Mucosa of stomach (tissue), 1 donor: Measurements from ENCODE around the gene MRPS18B.
A peak's percentile ranks its signal among the peaks of the same experiment; 100 is the strongest.

Source experiments
- H3K27me3 ChIP-seq: one replicate; pipeline ENCODE4 v1.7.0; 2013; ENCODE audit warnings: mild to moderate bottlenecking, low read length; ENCODE audit not compliant: control insufficient read depth, insufficient read depth
- H3K36me3 ChIP-seq: one replicate; pipeline ENCODE4 v1.7.0; 2013; ENCODE audit warnings: low read length; ENCODE audit not compliant: control insufficient read depth, insufficient read depth
- H3K4me1 ChIP-seq: one replicate; pipeline ENCODE4 v1.7.0; 2013; ENCODE audit warnings: mild to moderate bottlenecking, low read length; ENCODE audit not compliant: control insufficient read depth, insufficient read depth
- H3K4me3 ChIP-seq: one replicate; pipeline ENCODE4 v1.7.0; 2013; ENCODE audit warnings: low read length
- H3K9ac ChIP-seq: one replicate; pipeline ENCODE4 v1.7.0; 2013; ENCODE audit warnings: mild to moderate bottlenecking, low read length, moderate library complexity
- H3K9me3 ChIP-seq: one replicate; pipeline ENCODE4 v1.7.0; 2013; ENCODE audit warnings: mild to moderate bottlenecking, low read length, moderate library complexity; ENCODE audit not compliant: control insufficient read depth
- donor health status: Pancreatic carcinoma.

The MRPS18B gene

GRCh38 chr6:30611856-30612194, 5.8 kb upstream of the MRPS18B start:
- H3K9ac ChIP-seq: no peak overlapping the region
- no peaks in the 10 kb centered on the region for H3K9me3 ChIP-seq
- H3K4me1 ChIP-seq: peaks cover 20% of the 10 kb centered on the region
- no peak overlapping the region for H3K4me3 ChIP-seq
- H3K27me3 ChIP-seq: no peaks in the 10 kb centered on the region
- H3K36me3 ChIP-seq: peaks cover 16% of the 10 kb centered on the region

GRCh38 chr6:30612213-30612612, 5.4 kb upstream of the MRPS18B start:
- H3K9ac ChIP-seq: no peak overlapping the region
- H3K36me3 ChIP-seq: peaks cover 18% of the 10 kb centered on the region
- no peak overlapping the region for H3K4me3 ChIP-seq
- H3K9me3 ChIP-seq: no peaks in the 10 kb centered on the region
- no peaks in the 10 kb centered on the region for H3K27me3 ChIP-seq
- peaks cover 20% of the 10 kb centered on the region for H3K4me1 ChIP-seq

DNA sequence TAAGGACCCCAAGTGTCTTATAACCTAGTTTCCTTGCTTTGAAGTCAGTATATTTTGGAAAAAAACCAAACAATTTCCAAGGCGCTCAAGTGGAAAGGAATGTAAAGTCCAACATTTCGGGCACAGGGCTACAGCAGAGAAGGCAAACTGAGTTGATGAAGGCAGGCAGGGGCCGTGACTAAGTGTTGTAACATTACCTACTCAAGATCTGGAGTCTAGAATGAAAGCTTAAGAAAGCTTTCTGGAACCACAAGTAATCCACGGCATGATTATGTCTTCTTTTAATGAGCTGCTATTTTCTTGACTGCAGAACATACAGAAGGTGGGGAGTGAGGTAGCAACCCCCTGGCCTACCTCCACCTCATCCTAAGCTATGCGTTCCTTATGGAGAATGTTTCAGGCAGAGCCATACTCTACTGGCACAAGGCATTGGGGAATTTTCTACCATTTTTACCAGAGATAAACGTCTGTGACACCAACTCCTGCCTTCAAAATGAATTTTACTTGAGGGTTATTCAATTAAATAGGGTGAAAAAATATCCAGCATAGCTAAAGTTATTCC, 4.9 kb upstream of the MRPS18B start:
- Histone ChIP-seq H3K27me3 (no peaks in the 10 kb centered on the region), H3K4me3 (no peak overlapping the region), H3K36me3 (peaks cover 18% of the 10 kb centered on the region), H3K9me3 (no peaks in the 10 kb centered on the region), H3K9ac (no peak overlapping the region), H3K4me1 (peaks cover 20% of the 10 kb centered on the region)

DNA sequence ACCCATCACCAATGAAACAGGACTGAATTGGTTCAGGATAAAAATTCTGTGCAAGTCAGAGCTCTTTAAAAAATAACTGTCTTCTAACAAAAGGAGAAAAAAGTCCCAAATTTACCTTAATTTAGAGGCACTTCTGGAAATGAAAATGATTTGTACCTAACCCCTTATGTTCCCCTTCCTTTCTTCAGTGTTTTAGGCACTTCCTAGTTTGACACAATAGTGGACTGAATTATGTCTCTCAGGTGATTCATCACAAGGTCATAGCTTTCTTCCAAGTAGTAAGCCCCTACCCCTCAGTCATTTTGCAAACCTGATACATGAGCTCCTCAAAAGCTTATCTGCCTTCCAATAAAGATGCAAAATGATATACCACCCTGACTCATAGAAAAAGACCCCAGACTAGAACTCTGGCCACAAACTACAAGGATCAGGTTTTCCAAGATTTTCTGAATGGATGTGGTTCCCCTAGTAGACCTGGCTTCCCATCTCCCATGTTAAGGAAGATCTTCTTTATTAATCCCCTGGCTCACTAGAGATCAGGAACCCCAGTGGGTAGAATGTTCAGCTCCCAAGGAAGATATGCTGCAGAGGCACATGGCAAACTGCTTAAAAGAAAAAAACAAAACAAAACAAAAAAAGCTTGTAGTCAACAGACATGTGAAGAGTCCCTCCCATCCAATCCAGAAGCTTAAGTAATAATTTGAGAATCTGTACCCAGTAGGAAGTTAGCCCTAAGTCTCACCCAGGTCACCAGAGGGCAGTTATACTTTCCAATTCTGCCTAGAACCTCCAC, 4.2 kb upstream of the MRPS18B start:
- H3K4me3 ChIP-seq: no peak overlapping the region
- peak overlapping the region; percentile 1 for H3K9ac ChIP-seq
- H3K4me1 ChIP-seq: peaks cover 24% of the 10 kb centered on the region
- H3K9me3 ChIP-seq: no peaks in the 10 kb centered on the region
- H3K36me3 ChIP-seq: peaks cover 18% of the 10 kb centered on the region
- H3K27me3 ChIP-seq: no peaks in the 10 kb centered on the region

- peaks cover 18% of the 10 kb centered on the region for H3K36me3 ChIP-seq
- H3K4me3 ChIP-seq: peak overlapping the region; percentile 48
- peaks cover 31% of the 10 kb centered on the region for H3K4me1 ChIP-seq
- H3K9me3 ChIP-seq: no peaks in the 10 kb centered on the region
- H3K27me3 ChIP-seq: no peaks in the 10 kb centered on the region
- peak overlapping the region; percentile 100 for H3K9ac ChIP-seq
Observed at GRCh38 chr6:30614044-30614842, 3.4 kb upstream of the MRPS18B start.

DNA sequence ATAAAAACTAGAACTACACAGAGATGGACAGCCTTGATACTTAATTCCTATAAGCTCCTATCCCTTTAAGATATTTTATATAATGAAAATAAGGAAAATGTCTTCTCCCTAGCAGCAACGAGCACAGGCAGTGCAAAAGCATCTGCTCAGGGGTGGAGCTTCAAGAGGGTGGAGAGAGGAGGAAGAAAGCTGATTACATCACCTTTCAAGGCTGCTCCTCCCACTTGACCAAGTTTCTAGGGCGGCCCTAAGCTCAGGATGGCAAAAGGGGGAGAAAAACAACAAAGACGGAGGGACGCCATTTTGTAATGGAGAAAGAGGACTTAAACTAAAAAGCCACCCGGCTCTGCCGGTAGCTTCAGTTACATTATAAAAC, 2.8 kb upstream of the MRPS18B start:
- peaks cover 36% of the 10 kb centered on the region for H3K4me1 ChIP-seq

GRCh38 chr6:30615219-30615957, 2.3 kb upstream of the MRPS18B start:
- Histone ChIP-seq H3K4me3 (peak overlapping the region; percentile 99), H3K9ac (peak overlapping the region; percentile 100), H3K4me1 (peaks cover 31% of the 10 kb centered on the region), H3K27me3 (no peaks in the 10 kb centered on the region), H3K36me3 (peaks cover 18% of the 10 kb centered on the region), H3K9me3 (no peaks in the 10 kb centered on the region)

More for the DNA sequence above, 2.8 kb upstream of the MRPS18B start:
- H3K9ac ChIP-seq: peak overlapping the region; percentile 100
- peaks cover 18% of the 10 kb centered on the region for H3K36me3 ChIP-seq
- H3K4me3 ChIP-seq: peak overlapping the region; percentile 48
- H3K9me3 ChIP-seq: no peaks in the 10 kb centered on the region
- no peaks in the 10 kb centered on the region for H3K27me3 ChIP-seq

DNA sequence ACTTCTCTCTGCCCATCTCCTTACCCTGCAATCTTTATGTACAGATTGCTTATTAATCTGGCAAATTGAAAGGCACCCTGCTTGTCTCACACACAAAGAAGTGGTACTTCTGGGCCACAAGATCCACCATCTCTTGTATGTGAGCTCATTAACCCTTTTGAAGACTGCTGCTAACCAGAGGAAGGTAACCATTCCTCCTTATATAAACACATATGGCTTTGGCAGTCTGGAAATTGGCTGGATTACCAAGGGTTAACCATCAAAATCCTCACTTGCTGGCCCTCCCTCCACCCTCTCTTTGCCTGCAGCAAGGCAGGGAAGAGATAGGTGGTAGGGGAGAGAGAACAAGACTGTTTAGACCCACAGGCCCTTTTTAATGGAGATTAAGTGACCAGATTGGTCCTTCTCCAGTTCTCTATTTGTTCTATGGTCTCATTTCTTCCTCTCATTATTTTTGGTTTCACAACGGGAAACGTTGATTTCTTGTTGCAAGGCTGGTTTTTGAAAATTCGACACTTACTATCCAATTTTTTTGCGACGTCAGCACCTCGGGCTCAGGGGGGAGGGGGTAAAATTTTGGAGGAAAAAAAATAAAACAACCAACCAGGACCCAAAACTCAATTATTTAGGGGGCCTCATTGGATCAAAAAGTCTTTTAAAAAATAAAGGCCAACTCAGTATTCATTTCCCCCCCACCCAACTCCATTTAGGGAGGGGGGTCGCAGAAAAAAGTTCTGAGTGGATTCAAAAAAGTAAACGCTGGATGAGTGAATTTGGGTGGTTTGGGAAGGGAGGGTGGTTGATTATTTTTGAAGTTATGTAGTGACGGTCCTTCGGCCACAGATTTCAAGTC, 1.5 kb upstream of the MRPS18B start:
- Histone ChIP-seq H3K4me1 (peaks cover 31% of the 10 kb centered on the region), H3K9ac (peak overlapping the region; percentile 100), H3K4me3 (peak overlapping the region; percentile 99)

DNA sequence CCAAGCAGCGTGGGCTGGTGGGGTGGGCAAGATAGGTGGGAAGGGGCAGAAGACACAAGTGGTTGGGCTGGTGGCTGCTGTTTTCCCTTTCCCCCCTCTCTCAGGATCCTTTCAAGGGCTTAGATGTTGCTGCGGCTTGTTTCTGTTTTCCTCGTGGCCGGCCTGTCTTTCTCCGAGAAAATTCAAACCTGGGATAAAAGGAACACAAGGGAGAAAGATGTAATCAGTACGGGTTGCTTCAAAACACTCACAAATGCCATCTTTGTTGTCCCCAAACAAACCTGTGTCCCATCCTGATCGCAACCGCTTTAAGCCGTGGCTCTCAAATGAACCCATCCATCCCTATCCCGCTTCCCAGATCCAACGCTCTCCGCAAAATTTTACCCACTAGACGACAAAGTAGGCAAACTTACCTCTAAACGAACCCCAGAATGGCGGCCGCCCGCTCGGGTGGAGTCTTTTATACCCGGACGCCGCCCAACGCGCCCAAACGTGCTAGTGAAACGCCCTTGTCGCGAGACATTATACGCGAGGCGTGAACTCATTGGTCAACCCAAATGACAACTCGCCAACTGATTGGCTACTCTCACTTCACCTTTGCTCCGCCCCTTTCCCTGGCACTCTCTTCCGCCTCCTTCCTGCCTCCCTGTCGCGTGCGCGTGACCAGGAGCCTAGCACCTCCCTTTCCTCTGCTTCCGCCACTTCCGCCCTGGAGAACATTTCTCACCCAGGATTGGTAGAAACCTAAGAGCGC, 652 bp upstream of the MRPS18B start, which contains the start of gene PPP1R10:
Gene PPP1R10, minus strand, starts transcription at position 433 of the 754 bp plus-strand sequence. CDS start 7,299 bp downstream, outside the sequence.
- Histone ChIP-seq H3K27me3 (no peaks in the 10 kb centered on the region), H3K4me3 (peak within 1 kb of the TSS; percentile 99), H3K9me3 (no peaks in the 10 kb centered on the region), H3K36me3 (peaks cover 18% of the 10 kb centered on the region), H3K4me1 (peaks cover 31% of the 10 kb centered on the region), H3K9ac (peak within 1 kb of the TSS; percentile 100)

More for the DNA sequence above, 1.5 kb upstream of the MRPS18B start:
- Histone ChIP-seq H3K27me3 (no peaks in the 10 kb centered on the region), H3K36me3 (peaks cover 18% of the 10 kb centered on the region), H3K9me3 (no peaks in the 10 kb centered on the region)

GRCh38 chr6:30618270-30618797, 694 bp downstream of the MRPS18B start:
- no peaks in the 10 kb centered on the region for H3K27me3 ChIP-seq
- peak overlapping the region; percentile 100 for H3K9ac ChIP-seq
- peaks cover 29% of the 10 kb centered on the region for H3K4me1 ChIP-seq
- peak overlapping the region; percentile 74 for H3K4me3 ChIP-seq
- H3K36me3 ChIP-seq: peaks cover 26% of the 10 kb centered on the region
- no peaks in the 10 kb centered on the region for H3K9me3 ChIP-seq
